SJCRH30 (cell line): ENCODE results near the gene TBC1D12. TPM values are rescaled to one million over a fixed set of nuclear protein-coding genes. Genes with fewer than 3 reads are reported as not detected.
"Not testable (repeated sequence)": the region's sequence is repeated elsewhere in the genome, so short reads cannot be mapped to it uniquely, and the experiment has no call there.

Experiments
- DNase-seq, 2 experiments: peaks; one replicate each; pipeline ENCODE4 v3.0.0-alpha.2; 2015 to 2020
- H3K27ac ChIP-seq: fragments of 250-450 bp; sonication (Bioruptor Pico); 2 replicates; pipeline ENCODE4 v1.5.1; 2020; ENCODE audit warnings: mild to moderate bottlenecking, moderate library complexity
- H3K27me3 ChIP-seq: fragments of 250-450 bp; sonication (Bioruptor Pico); 2 replicates; pipeline ENCODE4 v1.5.1; 2020; ENCODE audit warnings: mild to moderate bottlenecking, moderate library complexity
- H3K36me3 ChIP-seq: fragments of 250-450 bp; sonication (Bioruptor Pico); 2 replicates; pipeline ENCODE4 v1.5.1; 2020; ENCODE audit warnings: mild to moderate bottlenecking, moderate library complexity
- H3K4me1 ChIP-seq: fragments of 250-450 bp; sonication (Bioruptor Pico); 2 replicates; pipeline ENCODE4 v1.5.1; 2020; ENCODE audit warnings: mild to moderate bottlenecking, moderate library complexity
- H3K4me3 ChIP-seq: fragments of 250-450 bp; sonication (Bioruptor Pico); 2 replicates; pipeline ENCODE4 v1.5.1; 2020; ENCODE audit warnings: mild to moderate bottlenecking, moderate library complexity
- H3K9me3 ChIP-seq: fragments of 250-450 bp; sonication (Bioruptor Pico); replicated peaks from 2 replicates; pipeline ENCODE4 v1.5.1; 2020; ENCODE audit warnings: mild to moderate bottlenecking, moderate library complexity
- total RNA-seq: library from RNA; depleted of rRNA; stranded (reverse); fragments of >200 nt; shearing (Covaris generic); gene quantifications from 2 replicates; pipeline ENCODE4 v1.2.3, GENCODE V29; 2014

The TBC1D12 gene
- total RNA-seq, 1 experiment from 2014 or later = 13.2 TPM

- no peaks in the 10 kb centered on the region for H3K27me3 ChIP-seq
- DNase-seq = no peak
- H3K9me3 ChIP-seq = no peaks in the 10 kb centered on the region
- no peaks in the 10 kb centered on the region for H3K36me3 ChIP-seq
- H3K4me1 ChIP-seq = no peaks in the 10 kb centered on the region
- no peak overlapping the region for H3K4me3 ChIP-seq
- no peak overlapping the region for H3K27ac ChIP-seq
Measured at GRCh38 chr10:94521276-94522250, 119.2 kb downstream of the TBC1D12 start.

- H3K36me3 ChIP-seq = no peaks in the 10 kb centered on the region
- no peaks in the 10 kb centered on the region for H3K4me1 ChIP-seq
- H3K9me3 ChIP-seq = no peaks in the 10 kb centered on the region
- no peak for DNase-seq
- H3K27ac ChIP-seq = no peak overlapping the region
- no peak overlapping the region for H3K4me3 ChIP-seq
- H3K27me3 ChIP-seq = no peaks in the 10 kb centered on the region
Measured at GRCh38 chr10:94524146-94524545, 121.8 kb downstream of the TBC1D12 start.

- DNase-seq = no peak
Measured at GRCh38 chr10:94524711-94525110, 122.4 kb downstream of the TBC1D12 start.

GRCh38 chr10:94531550-94531949 lies 129.2 kb downstream of the TBC1D12 start:
- H3K4me1 ChIP-seq, H3K27ac ChIP-seq, H3K27me3 ChIP-seq, H3K36me3 ChIP-seq, H3K4me3 ChIP-seq, DNase-seq, H3K9me3 ChIP-seq: not testable (repeated sequence)

More at GRCh38 chr10:94524711-94525110, 122.4 kb downstream of the TBC1D12 start:
- H3K4me1 ChIP-seq = no peaks in the 10 kb centered on the region
- no peaks in the 10 kb centered on the region for H3K9me3 ChIP-seq
- H3K27ac ChIP-seq = no peak overlapping the region
- no peaks in the 10 kb centered on the region for H3K36me3 ChIP-seq
- H3K27me3 ChIP-seq = no peaks in the 10 kb centered on the region
- no peak overlapping the region for H3K4me3 ChIP-seq

GRCh38 chr10:94533027-94533426 lies 130.7 kb downstream of the TBC1D12 start:
- no peak for DNase-seq
- no peaks in the 10 kb centered on the region for H3K4me1 ChIP-seq
- H3K27ac ChIP-seq = no peak overlapping the region

GRCh38 chr10:94542282-94542681 lies 139.9 kb downstream of the TBC1D12 start:
- H3K4me3 ChIP-seq, H3K4me1 ChIP-seq, H3K27ac ChIP-seq, H3K27me3 ChIP-seq, H3K36me3 ChIP-seq, DNase-seq, H3K9me3 ChIP-seq: not testable (repeated sequence)

More at GRCh38 chr10:94533027-94533426, 130.7 kb downstream of the TBC1D12 start:
- Histone ChIP-seq H3K27me3 (no peaks in the 10 kb centered on the region), H3K4me3 (no peak overlapping the region), H3K36me3 (peaks cover 5% of the 10 kb centered on the region; the same call in 1 of the 2 replicates), H3K9me3 (no peaks in the 10 kb centered on the region)

GRCh38 chr10:94545391-94546048 lies 143.2 kb downstream of the TBC1D12 start, which contains the start of gene HELLS:
HELLS (plus strand) TSS chr10:94545788; CDS start chr10:94545922, 134 bp downstream.
- peak; percentile 77 to 87 for DNase-seq
- Histone ChIP-seq H3K9me3 (no peaks in the 10 kb centered on the region), H3K4me1 (no peaks in the 10 kb centered on the region), H3K36me3 (peaks cover 20% of the 10 kb centered on the region), H3K27me3 (no peaks in the 10 kb centered on the region), H3K4me3 (peak within 1 kb of the TSS; percentile 97), H3K27ac (peak within 1 kb of the TSS; percentile 91)

- DNase-seq = peak; percentile 19 to 45
- H3K4me1 ChIP-seq = no peaks in the 10 kb centered on the region
Measured at GRCh38 chr10:94546049-94546900, 143.9 kb downstream of the TBC1D12 start.

GRCh38 chr10:94546901-94547185 lies 144.5 kb downstream of the TBC1D12 start:
- H3K27me3 ChIP-seq = no peaks in the 10 kb centered on the region
- peak in 1 of 2 experiments; percentile 12 for DNase-seq
- peaks cover 22% of the 10 kb centered on the region for H3K36me3 ChIP-seq
- H3K4me1 ChIP-seq = no peaks in the 10 kb centered on the region
- H3K4me3 ChIP-seq = peak overlapping the region; percentile 97
- H3K27ac ChIP-seq = no peak overlapping the region
- H3K9me3 ChIP-seq = no peaks in the 10 kb centered on the region

More at GRCh38 chr10:94546049-94546900, 143.9 kb downstream of the TBC1D12 start:
- Histone ChIP-seq H3K27ac (peak overlapping the region; percentile 91), H3K36me3 (peaks cover 21% of the 10 kb centered on the region), H3K9me3 (no peaks in the 10 kb centered on the region), H3K4me3 (peak overlapping the region; percentile 97), H3K27me3 (no peaks in the 10 kb centered on the region)

- no peak overlapping the region for H3K4me3 ChIP-seq
Measured at GRCh38 chr10:94549221-94549620, 146.9 kb downstream of the TBC1D12 start.

GRCh38 chr10:94567714-94568307 lies 165.5 kb downstream of the TBC1D12 start:
- not testable (repeated sequence) for DNase-seq, H3K27me3 ChIP-seq, H3K4me1 ChIP-seq, H3K9me3 ChIP-seq, H3K4me3 ChIP-seq, H3K27ac ChIP-seq
- peaks cover 23% of the 10 kb centered on the region for H3K36me3 ChIP-seq

More at GRCh38 chr10:94549221-94549620, 146.9 kb downstream of the TBC1D12 start:
- Histone ChIP-seq H3K9me3 (no peaks in the 10 kb centered on the region), H3K4me1 (no peaks in the 10 kb centered on the region), H3K27ac (no peak overlapping the region), H3K27me3 (no peaks in the 10 kb centered on the region), H3K36me3 (peaks cover 30% of the 10 kb centered on the region)
- DNase-seq = no peak

- no peak overlapping the region for H3K27ac ChIP-seq
- no peaks in the 10 kb centered on the region for H3K9me3 ChIP-seq
Measured at GRCh38 chr10:94571081-94571480, 168.7 kb downstream of the TBC1D12 start.

GRCh38 chr10:94571528-94571927 lies 169.2 kb downstream of the TBC1D12 start:
- no peaks in the 10 kb centered on the region for H3K4me1 ChIP-seq
- DNase-seq = no peak
- H3K4me3 ChIP-seq = no peak overlapping the region
- H3K27me3 ChIP-seq = no peaks in the 10 kb centered on the region
- H3K9me3 ChIP-seq = no peaks in the 10 kb centered on the region
- H3K27ac ChIP-seq = no peak overlapping the region
- peaks cover 29% of the 10 kb centered on the region for H3K36me3 ChIP-seq

More at GRCh38 chr10:94571081-94571480, 168.7 kb downstream of the TBC1D12 start:
- Histone ChIP-seq H3K4me1 (no peaks in the 10 kb centered on the region), H3K4me3 (no peak overlapping the region), H3K36me3 (peaks cover 29% of the 10 kb centered on the region), H3K27me3 (no peaks in the 10 kb centered on the region)
- no peak for DNase-seq

- Histone ChIP-seq H3K4me1 (no peaks in the 10 kb centered on the region), H3K27me3 (no peaks in the 10 kb centered on the region), H3K27ac (no peak overlapping the region), H3K9me3 (no peaks in the 10 kb centered on the region), H3K4me3 (no peak overlapping the region), H3K36me3 (peaks cover 33% of the 10 kb centered on the region)
- DNase-seq = no peak
Measured at GRCh38 chr10:94578790-94579189, 176.4 kb downstream of the TBC1D12 start.
